Measurements from ENCODE around the gene NAALADL2. TPM values are rescaled to one million over a fixed set of nuclear protein-coding genes. Genes with fewer than 3 reads are reported as not detected.
"Not testable (repeated sequence)": the region's sequence is repeated elsewhere in the genome, so short reads cannot be mapped to it uniquely, and the experiment has no call there.

NAALADL2 gene
- total RNA-seq, 2 experiments from 2014 or later = 0.27 TPM; not detected in 1

GRCh38 chr3:175608356-175608755, 749.2 kb downstream of the NAALADL2 start:
- no peaks in the 10 kb centered on the region for H3K36me3 Mint-ChIP-seq (ENCODE audit: low read depth)
- no peak overlapping the region for H3K27ac Mint-ChIP-seq
- no peaks in the 10 kb centered on the region for H3K27me3 Mint-ChIP-seq
- H3K9me3 Mint-ChIP-seq (ENCODE audit: low read depth) = no peaks in the 10 kb centered on the region
- intact Hi-C loops (cut with DNase I, micrococcal nuclease) = no loop called here
- H3K4me1 Mint-ChIP-seq = no peaks in the 10 kb centered on the region
- CTCF ChIA-PET = no interaction called here
- no peak overlapping the region for H3K4me3 Mint-ChIP-seq
- no peak for DNase-seq
- ATAC-seq = no peak
- POLR2A ChIA-PET = no interaction called here

DNA sequence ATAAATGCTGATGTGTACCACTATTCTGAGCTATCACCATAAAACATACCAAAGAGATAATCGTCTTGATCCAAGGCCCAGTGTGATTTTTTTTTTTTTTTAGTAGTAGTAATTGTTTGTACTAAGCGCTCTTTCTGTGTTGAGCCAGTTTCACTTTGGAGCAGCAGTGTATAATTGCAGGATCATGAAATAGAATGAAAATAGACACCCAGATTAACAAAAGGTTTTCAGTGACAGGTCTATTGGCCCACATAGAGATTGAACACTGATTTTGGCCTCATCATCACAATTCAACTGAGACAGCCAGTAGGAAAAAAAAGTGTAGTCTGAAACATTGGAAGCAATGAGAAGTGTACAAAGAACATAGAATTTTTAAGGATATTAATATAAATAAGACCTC, 749.8 kb downstream of the NAALADL2 start:
- Mint-ChIP-seq H3K4me1 (no peaks in the 10 kb centered on the region), H3K4me3 (no peak overlapping the region), H3K27ac (no peak overlapping the region), H3K27me3 (no peaks in the 10 kb centered on the region), H3K9me3 (ENCODE audit: low read depth) (no peaks in the 10 kb centered on the region), H3K36me3 (ENCODE audit: low read depth) (no peaks in the 10 kb centered on the region)
- CTCF ChIA-PET = no interaction called here
- no peak for ATAC-seq
- intact Hi-C loops (cut with DNase I, micrococcal nuclease) = no loop called here
- no peak for DNase-seq
- POLR2A ChIA-PET = no interaction called here

GRCh38 chr3:175612487-175613196, 753.5 kb downstream of the NAALADL2 start:
- POLR2A ChIA-PET = no interaction called here
- no peak for DNase-seq
- no peaks in the 10 kb centered on the region for H3K9me3 Mint-ChIP-seq (ENCODE audit: low read depth)
- H3K4me3 Mint-ChIP-seq = no peak overlapping the region
- H3K27me3 Mint-ChIP-seq = no peaks in the 10 kb centered on the region
- no peaks in the 10 kb centered on the region for H3K4me1 Mint-ChIP-seq
- CTCF ChIA-PET = no interaction called here
- no peak for ATAC-seq
- intact Hi-C loops (cut with DNase I, micrococcal nuclease) = no loop called here
- H3K36me3 Mint-ChIP-seq (ENCODE audit: low read depth) = no peaks in the 10 kb centered on the region
- H3K27ac Mint-ChIP-seq = no peak overlapping the region

DNA sequence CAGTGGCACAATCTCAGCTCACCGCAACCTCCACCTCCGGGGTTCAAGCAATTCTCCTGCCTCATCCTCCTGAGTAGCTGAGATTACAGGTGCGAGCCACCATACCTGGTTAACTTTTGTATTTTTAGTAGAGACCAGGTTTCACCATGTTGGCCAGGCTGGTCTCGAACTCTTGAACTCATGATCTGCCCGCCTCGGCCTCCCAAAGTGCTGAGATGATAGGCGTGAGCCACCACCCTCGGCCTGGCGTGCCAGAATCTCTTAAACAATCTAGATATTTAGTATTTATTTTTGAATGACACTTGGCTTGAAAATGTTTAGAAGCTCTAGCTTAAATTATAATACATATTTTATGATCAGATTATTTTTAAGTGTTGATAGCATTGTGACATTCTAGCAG, 755.0 kb downstream of the NAALADL2 start:
- H3K27me3 Mint-ChIP-seq; ATAC-seq; H3K4me3 Mint-ChIP-seq; H3K9me3 Mint-ChIP-seq (ENCODE audit: low read depth); CTCF ChIA-PET; POLR2A ChIA-PET; H3K36me3 Mint-ChIP-seq (ENCODE audit: low read depth); DNase-seq; intact Hi-C loops (cut with DNase I, micrococcal nuclease); H3K4me1 Mint-ChIP-seq; H3K27ac Mint-ChIP-seq: not testable (repeated sequence)

DNA sequence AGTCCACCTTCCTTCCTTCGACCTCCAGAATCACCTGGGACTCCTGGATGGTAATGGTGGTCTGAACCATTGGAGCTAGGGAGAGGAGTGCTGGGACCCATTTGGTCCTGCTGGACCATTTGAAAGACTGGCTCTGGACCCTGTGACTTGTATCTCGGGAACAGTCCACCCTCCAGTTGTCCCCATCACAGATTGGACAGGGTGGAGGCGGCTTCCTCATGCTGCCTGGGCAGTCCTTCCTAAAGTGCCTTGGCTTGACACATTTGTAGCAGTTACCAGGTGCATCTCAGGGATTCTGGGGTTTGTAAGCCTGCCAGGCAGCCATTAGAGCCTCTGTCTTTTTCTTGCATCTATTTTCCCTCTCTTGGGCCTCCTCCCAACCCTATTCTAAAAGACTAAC, 758.1 kb downstream of the NAALADL2 start:
- Mint-ChIP-seq H3K27me3 (no peaks in the 10 kb centered on the region), H3K4me3 (no peak overlapping the region), H3K9me3 (ENCODE audit: low read depth) (peaks cover 3% of the 10 kb centered on the region), H3K36me3 (ENCODE audit: low read depth) (no peaks in the 10 kb centered on the region), H3K4me1 (no peaks in the 10 kb centered on the region), H3K27ac (no peak overlapping the region)
- intact Hi-C loops (cut with DNase I, micrococcal nuclease) = no loop called here
- CTCF ChIA-PET = no interaction called here
- ATAC-seq (no peak), DNase-seq (no peak)
- POLR2A ChIA-PET = no interaction called here

DNA sequence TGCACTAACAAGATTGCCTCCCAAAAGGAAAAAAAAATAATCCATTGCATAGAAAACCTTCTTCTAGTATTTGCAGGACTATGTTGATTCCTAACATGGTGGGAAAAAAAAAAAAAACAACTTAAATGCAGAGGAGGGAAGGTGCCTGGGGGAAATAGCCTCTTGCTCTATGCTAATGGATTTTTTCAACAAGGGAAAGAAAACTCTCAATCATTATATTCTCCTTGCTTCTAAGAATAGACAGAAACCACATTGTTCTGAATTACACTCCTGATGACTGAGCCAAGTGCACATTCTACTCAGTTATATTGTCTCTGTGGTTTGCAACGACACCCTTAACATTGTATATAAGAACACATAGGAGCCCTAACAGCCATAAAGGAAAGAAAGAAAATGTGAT, 760.2 kb downstream of the NAALADL2 start:
- Mint-ChIP-seq H3K9me3 (ENCODE audit: low read depth) (peaks cover 6% of the 10 kb centered on the region), H3K27ac (no peak overlapping the region), H3K4me3 (no peak overlapping the region), H3K27me3 (no peaks in the 10 kb centered on the region), H3K36me3 (ENCODE audit: low read depth) (no peaks in the 10 kb centered on the region), H3K4me1 (no peaks in the 10 kb centered on the region)
- no peak for DNase-seq
- CTCF ChIA-PET = no interaction called here
- ATAC-seq = no peak
- intact Hi-C loops (cut with DNase I, micrococcal nuclease) = no loop called here
- POLR2A ChIA-PET = no interaction called here

GRCh38 chr3:175620093-175620492, 761.0 kb downstream of the NAALADL2 start:
- H3K27ac Mint-ChIP-seq = no peak overlapping the region
- H3K4me1 Mint-ChIP-seq = no peaks in the 10 kb centered on the region
- ATAC-seq = no peak
- no peak for DNase-seq
- H3K9me3 Mint-ChIP-seq (ENCODE audit: low read depth) = peaks cover 6% of the 10 kb centered on the region
- POLR2A ChIA-PET = no interaction called here
- CTCF ChIA-PET = no interaction called here
- H3K36me3 Mint-ChIP-seq (ENCODE audit: low read depth) = no peaks in the 10 kb centered on the region
- intact Hi-C loops (cut with DNase I, micrococcal nuclease) = no loop called here
- no peak overlapping the region for H3K4me3 Mint-ChIP-seq
- no peaks in the 10 kb centered on the region for H3K27me3 Mint-ChIP-seq

GRCh38 chr3:175620532-175620931, 761.4 kb downstream of the NAALADL2 start:
- Mint-ChIP-seq H3K27me3 (no peaks in the 10 kb centered on the region), H3K9me3 (ENCODE audit: low read depth) (peaks cover 6% of the 10 kb centered on the region), H3K27ac (no peak overlapping the region), H3K4me1 (no peaks in the 10 kb centered on the region), H3K4me3 (no peak overlapping the region), H3K36me3 (ENCODE audit: low read depth) (no peaks in the 10 kb centered on the region)
- intact Hi-C loops (cut with DNase I, micrococcal nuclease) = no loop called here
- ChIA-PET POLR2A (no interaction called here), CTCF (no interaction called here)
- no peak for ATAC-seq
- no peak for DNase-seq

GRCh38 chr3:175640958-175641357, 781.8 kb downstream of the NAALADL2 start:
- CTCF ChIA-PET = no interaction called here
- Mint-ChIP-seq H3K4me1 (no peaks in the 10 kb centered on the region), H3K27me3 (no peaks in the 10 kb centered on the region)

GRCh38 chr3:175646865-175647264, 787.7 kb downstream of the NAALADL2 start:
- CTCF ChIA-PET = no interaction called here
- Mint-ChIP-seq H3K9me3 (ENCODE audit: low read depth) (no peaks in the 10 kb centered on the region), H3K36me3 (ENCODE audit: low read depth) (no peaks in the 10 kb centered on the region), H3K27me3 (no peaks in the 10 kb centered on the region), H3K27ac (no peak overlapping the region), H3K4me1 (no peaks in the 10 kb centered on the region), H3K4me3 (no peak overlapping the region)
- intact Hi-C loops (cut with DNase I, micrococcal nuclease) = no loop called here
- POLR2A ChIA-PET = no interaction called here
- ATAC-seq (no peak), DNase-seq (no peak)

More at GRCh38 chr3:175640958-175641357, 781.8 kb downstream of the NAALADL2 start:
- no peak overlapping the region for H3K27ac Mint-ChIP-seq
- DNase-seq (no peak), ATAC-seq (no peak)
- H3K9me3 Mint-ChIP-seq (ENCODE audit: low read depth) = no peaks in the 10 kb centered on the region
- no peak overlapping the region for H3K4me3 Mint-ChIP-seq
- H3K36me3 Mint-ChIP-seq (ENCODE audit: low read depth) = no peaks in the 10 kb centered on the region
- intact Hi-C loops (cut with DNase I, micrococcal nuclease) = no loop called here
- POLR2A ChIA-PET = no interaction called here

- Mint-ChIP-seq H3K27ac (no peak overlapping the region), H3K9me3 (ENCODE audit: low read depth) (no peaks in the 10 kb centered on the region), H3K4me3 (no peak overlapping the region), H3K4me1 (no peaks in the 10 kb centered on the region), H3K27me3 (no peaks in the 10 kb centered on the region), H3K36me3 (ENCODE audit: low read depth) (no peaks in the 10 kb centered on the region)
- no peak for DNase-seq
- intact Hi-C loops (cut with DNase I, micrococcal nuclease) = no loop called here
- ChIA-PET POLR2A (no interaction called here), CTCF (no interaction called here)
- no peak for ATAC-seq
Measured at GRCh38 chr3:175648899-175649298, 789.8 kb downstream of the NAALADL2 start.

- POLR2A ChIA-PET = no interaction called here
- H3K4me3 Mint-ChIP-seq = no peak overlapping the region
- H3K9me3 Mint-ChIP-seq (ENCODE audit: low read depth) = peaks cover 3% of the 10 kb centered on the region
- CTCF ChIA-PET = no interaction called here
- DNase-seq = no peak
- H3K27me3 Mint-ChIP-seq = no peaks in the 10 kb centered on the region
- H3K27ac Mint-ChIP-seq = no peak overlapping the region
- no peak for ATAC-seq
- H3K36me3 Mint-ChIP-seq (ENCODE audit: low read depth) = no peaks in the 10 kb centered on the region
- intact Hi-C loops (cut with DNase I, micrococcal nuclease) = no loop called here
- no peaks in the 10 kb centered on the region for H3K4me1 Mint-ChIP-seq
Measured at GRCh38 chr3:175651716-175652115, 792.6 kb downstream of the NAALADL2 start.

- no peak for ATAC-seq
- POLR2A ChIA-PET = no interaction called here
- H3K27me3 Mint-ChIP-seq = no peaks in the 10 kb centered on the region
- H3K4me3 Mint-ChIP-seq = no peak overlapping the region
- no peak for DNase-seq
- H3K9me3 Mint-ChIP-seq (ENCODE audit: low read depth) = peaks cover 3% of the 10 kb centered on the region
- intact Hi-C loops (cut with DNase I, micrococcal nuclease) = no loop called here
- H3K36me3 Mint-ChIP-seq (ENCODE audit: low read depth) = no peaks in the 10 kb centered on the region
- CTCF ChIA-PET = no interaction called here
- H3K27ac Mint-ChIP-seq = no peak overlapping the region
- no peaks in the 10 kb centered on the region for H3K4me1 Mint-ChIP-seq
Measured at GRCh38 chr3:175655351-175655750, 796.2 kb downstream of the NAALADL2 start.
